Astrocyte of the spinal cord (primary cell): Measurements from ENCODE around the gene INTS13.
A peak's percentile ranks its signal among the peaks of the same experiment; 100 is the strongest.

ENCODE experiments used
- DNase-seq: peaks from one replicate; pipeline ENCODE4 v3.0.0; 2011; ENCODE audit warnings: low read depth, low spot score
- H3K4me3 ChIP-seq: 2 replicates; pipeline ENCODE4 v1.5.1; 2011; ENCODE audit warnings: low read depth, mild to moderate bottlenecking, low read length, moderate library complexity
- in situ Hi-C: cut with HindIII; loops from 2 replicates; pipeline ENCODE4 v1.10.0; 2017; ENCODE audit warnings: low sequenced_read_pairs
- TF ChIP-seq, protein P1 (sequence below): IDR thresholded peaks from 2 replicates; pipeline ENCODE4 v1.5.1; 2012; ENCODE audit warnings: low read depth, mild to moderate bottlenecking, low read length, inconsistent platforms

Gene INTS13, protein sequence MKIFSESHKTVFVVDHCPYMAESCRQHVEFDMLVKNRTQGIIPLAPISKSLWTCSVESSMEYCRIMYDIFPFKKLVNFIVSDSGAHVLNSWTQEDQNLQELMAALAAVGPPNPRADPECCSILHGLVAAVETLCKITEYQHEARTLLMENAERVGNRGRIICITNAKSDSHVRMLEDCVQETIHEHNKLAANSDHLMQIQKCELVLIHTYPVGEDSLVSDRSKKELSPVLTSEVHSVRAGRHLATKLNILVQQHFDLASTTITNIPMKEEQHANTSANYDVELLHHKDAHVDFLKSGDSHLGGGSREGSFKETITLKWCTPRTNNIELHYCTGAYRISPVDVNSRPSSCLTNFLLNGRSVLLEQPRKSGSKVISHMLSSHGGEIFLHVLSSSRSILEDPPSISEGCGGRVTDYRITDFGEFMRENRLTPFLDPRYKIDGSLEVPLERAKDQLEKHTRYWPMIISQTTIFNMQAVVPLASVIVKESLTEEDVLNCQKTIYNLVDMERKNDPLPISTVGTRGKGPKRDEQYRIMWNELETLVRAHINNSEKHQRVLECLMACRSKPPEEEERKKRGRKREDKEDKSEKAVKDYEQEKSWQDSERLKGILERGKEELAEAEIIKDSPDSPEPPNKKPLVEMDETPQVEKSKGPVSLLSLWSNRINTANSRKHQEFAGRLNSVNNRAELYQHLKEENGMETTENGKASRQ

DNA sequence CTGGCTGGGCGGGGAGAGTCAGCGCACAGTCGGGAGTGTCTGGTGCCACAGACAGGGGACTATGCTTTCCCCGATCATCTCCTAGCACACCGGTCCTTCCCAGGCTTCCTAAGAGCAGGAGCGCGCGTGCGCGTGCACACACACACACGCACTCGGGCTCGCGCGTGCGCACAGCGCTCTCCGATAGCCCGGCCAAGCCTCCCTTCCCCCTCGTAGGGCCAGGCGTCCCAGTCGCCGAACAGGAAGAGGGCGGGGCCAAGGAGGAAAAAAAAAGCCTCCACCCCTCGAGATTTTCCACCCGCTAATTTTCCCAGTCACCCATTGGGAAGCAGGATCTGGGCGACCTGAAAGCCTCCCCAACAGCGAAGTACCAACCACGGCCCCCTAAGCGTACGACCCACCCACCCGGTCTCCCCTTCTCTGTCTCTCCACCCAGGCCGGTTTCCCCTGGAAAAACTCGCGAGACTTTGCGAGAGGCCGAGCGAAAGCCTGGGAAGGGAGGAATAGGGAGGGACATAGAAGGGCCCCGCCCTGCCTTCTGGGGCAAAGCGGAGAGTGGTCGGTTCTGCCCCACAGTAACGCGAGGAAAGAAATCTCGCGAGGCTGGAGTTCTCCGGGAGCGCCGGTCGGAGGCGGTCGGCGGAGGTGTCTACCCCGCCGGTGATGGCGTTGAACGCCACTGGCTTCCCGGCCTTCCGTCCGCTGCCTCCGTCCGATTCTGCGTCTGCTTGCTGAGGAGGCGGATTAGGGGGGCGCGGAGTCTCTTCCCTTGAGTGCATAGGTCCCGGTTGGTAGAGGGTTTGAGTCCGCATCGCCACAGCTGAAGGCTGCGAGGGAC is at the start of gene INTS13, which contains the start of gene FGFR1OP2:
Gene INTS13, minus strand, starts transcription at position 119 of the 838 bp plus-strand sequence. CDS start 1,178 bp downstream, outside the sequence.
Gene FGFR1OP2, plus strand, starts transcription at position 608 of the 838 bp plus-strand sequence. CDS start 15,689 bp downstream, outside the sequence.
- peak within 1 kb of the TSS; percentile 78 for H3K4me3 ChIP-seq
- TF ChIP-seq, protein P1, sequence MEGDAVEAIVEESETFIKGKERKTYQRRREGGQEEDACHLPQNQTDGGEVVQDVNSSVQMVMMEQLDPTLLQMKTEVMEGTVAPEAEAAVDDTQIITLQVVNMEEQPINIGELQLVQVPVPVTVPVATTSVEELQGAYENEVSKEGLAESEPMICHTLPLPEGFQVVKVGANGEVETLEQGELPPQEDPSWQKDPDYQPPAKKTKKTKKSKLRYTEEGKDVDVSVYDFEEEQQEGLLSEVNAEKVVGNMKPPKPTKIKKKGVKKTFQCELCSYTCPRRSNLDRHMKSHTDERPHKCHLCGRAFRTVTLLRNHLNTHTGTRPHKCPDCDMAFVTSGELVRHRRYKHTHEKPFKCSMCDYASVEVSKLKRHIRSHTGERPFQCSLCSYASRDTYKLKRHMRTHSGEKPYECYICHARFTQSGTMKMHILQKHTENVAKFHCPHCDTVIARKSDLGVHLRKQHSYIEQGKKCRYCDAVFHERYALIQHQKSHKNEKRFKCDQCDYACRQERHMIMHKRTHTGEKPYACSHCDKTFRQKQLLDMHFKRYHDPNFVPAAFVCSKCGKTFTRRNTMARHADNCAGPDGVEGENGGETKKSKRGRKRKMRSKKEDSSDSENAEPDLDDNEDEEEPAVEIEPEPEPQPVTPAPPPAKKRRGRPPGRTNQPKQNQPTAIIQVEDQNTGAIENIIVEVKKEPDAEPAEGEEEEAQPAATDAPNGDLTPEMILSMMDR: no peak
- in situ Hi-C loops: no loop called here
- peak; percentile 99 for DNase-seq

DNA sequence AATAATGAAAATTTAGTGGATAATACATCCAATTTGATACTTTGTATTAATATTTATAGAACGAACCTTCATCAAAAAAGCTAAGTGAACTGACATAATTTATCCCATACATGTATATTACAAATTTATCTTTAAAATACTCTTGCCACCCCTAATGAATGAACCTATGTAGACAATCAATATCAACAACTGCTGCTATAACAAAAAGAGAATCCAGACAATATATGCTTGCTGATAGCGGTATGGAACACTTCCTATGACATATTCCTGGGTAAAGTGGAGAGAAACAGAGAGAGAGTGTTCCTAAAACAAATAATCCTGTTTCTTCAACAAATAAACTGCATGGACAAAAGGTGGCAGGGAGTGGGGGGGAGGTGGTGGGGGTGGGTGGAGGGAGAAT is 45.1 kb upstream of the INTS13 start:
- TF ChIP-seq, protein P1: no peak
- no peak for DNase-seq
- no peak overlapping the region for H3K4me3 ChIP-seq
- in situ Hi-C loops: no loop called here

DNA sequence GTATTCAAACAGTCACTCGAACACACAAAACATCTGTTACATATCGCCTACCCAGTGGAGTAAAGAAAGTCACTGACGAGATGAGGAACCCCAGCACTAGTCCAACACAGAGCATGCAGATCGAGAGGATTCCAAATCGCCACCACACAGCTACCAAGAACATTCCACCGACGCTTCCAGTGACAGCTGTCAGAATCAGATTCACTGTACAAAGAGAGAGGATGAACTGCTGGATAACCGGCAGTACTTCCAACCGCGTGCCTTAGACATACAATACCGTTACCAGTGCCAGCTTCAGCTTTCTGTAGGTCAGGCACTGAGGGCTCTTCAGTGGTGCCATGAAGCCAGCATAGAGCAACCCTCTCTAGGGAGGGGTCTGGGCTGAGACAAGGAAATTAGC is 42.0 kb upstream of the INTS13 start:
- DNase-seq: no peak
- in situ Hi-C loops: no loop called here
- TF ChIP-seq, protein P1: no peak

DNA sequence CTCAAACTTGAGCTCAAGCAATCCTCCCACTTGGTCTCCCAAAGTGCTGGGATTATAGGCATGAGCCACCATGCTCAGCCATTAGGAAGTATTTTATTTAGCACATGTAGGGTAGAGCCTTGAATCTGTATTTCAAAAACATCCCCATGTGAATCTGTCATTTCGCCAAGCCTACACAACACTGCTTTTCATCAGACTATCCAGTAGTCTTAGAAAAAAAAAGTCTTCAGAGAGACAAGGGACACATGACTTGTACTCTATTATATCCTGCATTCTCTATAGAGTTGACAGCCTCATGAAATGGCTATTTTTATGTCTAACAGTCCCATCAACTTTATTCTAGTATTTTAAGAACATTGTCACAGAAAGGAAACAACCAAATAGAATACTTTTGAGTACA is 41.0 kb upstream of the INTS13 start:
- H3K4me3 ChIP-seq: no peak overlapping the region
- DNase-seq: no peak
- TF ChIP-seq, protein P1: no peak
- in situ Hi-C loops: no loop called here

More for the DNA sequence above, 42.0 kb upstream of the INTS13 start:
- H3K4me3 ChIP-seq: no peak overlapping the region

DNA sequence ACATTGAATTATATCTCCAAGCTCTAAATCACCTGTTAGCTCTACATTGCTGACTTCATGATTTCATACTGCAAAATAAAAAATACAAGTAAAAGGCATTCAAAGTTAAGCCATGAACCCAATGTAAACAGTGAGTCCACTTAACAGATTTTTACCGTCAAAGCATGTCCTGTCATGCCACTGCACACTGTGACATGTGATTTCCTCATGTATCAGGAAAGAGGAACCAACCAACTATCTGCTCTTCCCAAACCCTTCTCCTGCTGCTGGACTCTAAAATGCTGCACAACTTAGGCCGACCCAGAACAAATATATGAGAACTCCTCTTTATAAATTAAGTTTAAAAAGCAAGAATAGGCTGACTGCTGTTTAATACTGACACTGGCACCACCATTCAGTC is 38.9 kb upstream of the INTS13 start:
- no peak overlapping the region for H3K4me3 ChIP-seq
- TF ChIP-seq, protein P1: no peak
- no peak for DNase-seq
- in situ Hi-C loops: no loop called here

DNA sequence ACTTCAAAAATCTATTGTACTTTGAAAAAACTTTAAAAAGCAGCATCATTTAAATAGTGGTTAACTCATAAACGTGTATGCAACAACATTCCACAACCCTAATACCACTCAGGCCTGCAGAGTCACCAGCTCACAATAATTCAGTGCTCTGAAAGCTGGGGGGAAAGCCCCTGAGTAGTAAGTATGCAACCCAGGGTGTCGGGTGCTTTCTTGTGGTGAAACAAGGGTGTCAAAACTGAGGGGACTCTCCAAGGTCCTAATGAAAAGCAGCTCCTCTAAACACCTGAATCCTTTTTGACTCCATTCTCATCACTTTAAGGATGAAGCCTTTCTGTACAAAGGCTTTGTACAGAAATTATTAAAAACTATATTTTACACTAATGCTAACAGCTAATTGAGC is 34.2 kb upstream of the INTS13 start:
- no peak overlapping the region for H3K4me3 ChIP-seq
- TF ChIP-seq, protein P1: no peak
- no peak for DNase-seq
- in situ Hi-C loops: no loop called here
